GM19467 (cell line): Measurements from ENCODE around the gene PDLIM1.

ENCODE experiments used
- ATAC-seq: cut with Tn5 transposase; IDR thresholded peaks from one replicate; pipeline ENCODE4 v1.9.1; 2021; ENCODE audit warnings: mild to moderate bottlenecking, moderate library complexity; ENCODE audit not compliant: unreplicated experiment

The PDLIM1 gene

GRCh38 chr10:95290461-95291364 is at the start of gene PDLIM1:
Gene PDLIM1 (minus strand): TSS chr10:95291003. CDS start chr10:95290915, 88 bp downstream.
- ATAC-seq = peak; percentile 39

GRCh38 chr10:95339863-95340262 is 49.1 kb upstream of the PDLIM1 start:
- no peak for ATAC-seq

- no peak for ATAC-seq
These were observed 46.8 kb upstream of the PDLIM1 start for GRCh38 chr10:95337423-95338160.

GRCh38 chr10:95336702-95337101 is 45.9 kb upstream of the PDLIM1 start:
- ATAC-seq = no peak

- ATAC-seq = no peak
These were observed 45.3 kb upstream of the PDLIM1 start for GRCh38 chr10:95335933-95336699.

GRCh38 chr10:95334805-95335144 is 44.0 kb upstream of the PDLIM1 start:
- ATAC-seq = no peak

- ATAC-seq = no peak
These were observed 43.4 kb upstream of the PDLIM1 start for GRCh38 chr10:95333997-95334804.

GRCh38 chr10:95332666-95333249 is 42.0 kb upstream of the PDLIM1 start:
- no peak for ATAC-seq

GRCh38 chr10:95331596-95332130 is 40.9 kb upstream of the PDLIM1 start:
- no peak for ATAC-seq

- no peak for ATAC-seq
These were observed 40.2 kb upstream of the PDLIM1 start for GRCh38 chr10:95330966-95331453.

- no peak for ATAC-seq
These were observed 38.5 kb upstream of the PDLIM1 start for GRCh38 chr10:95329296-95329695.

- no peak for ATAC-seq
These were observed 37.2 kb upstream of the PDLIM1 start for GRCh38 chr10:95328013-95328412.

- no peak for ATAC-seq
These were observed 36.6 kb upstream of the PDLIM1 start for GRCh38 chr10:95327367-95327766.

- ATAC-seq = no peak
These were observed 35.6 kb upstream of the PDLIM1 start for GRCh38 chr10:95326396-95326795.

GRCh38 chr10:95325863-95326262 is 35.1 kb upstream of the PDLIM1 start:
- ATAC-seq = no peak

GRCh38 chr10:95324436-95325268 is 33.8 kb upstream of the PDLIM1 start:
- ATAC-seq = no peak

- ATAC-seq = no peak
These were observed 30.9 kb upstream of the PDLIM1 start for GRCh38 chr10:95321554-95322301.

- ATAC-seq = no peak
These were observed 28.4 kb upstream of the PDLIM1 start for GRCh38 chr10:95319239-95319638.
